ENCODE measurements around the gene ZMYND8.

ZMYND8 gene

DNA sequence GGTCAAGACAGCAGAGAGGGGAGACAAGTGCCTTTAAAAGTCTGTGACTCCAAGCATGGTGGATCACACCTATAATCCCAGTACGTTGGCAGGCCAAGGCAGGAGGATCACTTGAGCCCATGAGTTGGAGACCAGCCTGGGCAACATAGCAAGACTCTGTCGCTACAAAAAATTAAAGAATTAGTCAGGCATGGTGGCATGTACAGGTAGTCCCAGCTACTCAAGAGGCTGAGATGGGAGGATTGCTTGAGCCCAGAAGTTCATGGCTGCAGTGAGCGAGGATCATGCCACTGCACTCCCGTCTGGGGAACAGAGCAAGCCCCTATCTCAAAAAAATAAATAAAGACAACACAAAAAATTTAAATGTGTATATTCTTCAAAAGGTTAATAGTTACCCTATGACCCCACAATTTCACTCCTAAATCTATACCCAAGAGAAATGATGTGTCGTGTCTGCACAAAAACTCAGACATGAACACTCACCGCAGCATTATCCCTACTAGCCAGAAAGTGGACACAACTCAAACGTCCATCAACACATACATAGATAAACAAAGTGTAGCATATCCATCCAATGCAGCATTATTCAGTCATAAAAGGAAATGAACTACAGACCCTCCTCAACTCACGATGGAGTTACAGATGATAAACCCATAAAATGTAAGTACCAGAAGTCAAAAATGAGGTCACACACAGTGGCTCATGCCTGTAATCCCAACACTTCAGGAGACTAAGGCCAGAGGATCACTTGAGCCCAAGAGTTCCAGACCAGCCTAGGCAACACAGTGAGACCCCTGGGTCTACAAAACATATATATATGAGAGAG lies 23.9 kb downstream of the ZMYND8 start:
- no peak for DNase-seq (ENCODE audit: low read depth in 1 of 2, low spot score in 1 of 2)

DNA sequence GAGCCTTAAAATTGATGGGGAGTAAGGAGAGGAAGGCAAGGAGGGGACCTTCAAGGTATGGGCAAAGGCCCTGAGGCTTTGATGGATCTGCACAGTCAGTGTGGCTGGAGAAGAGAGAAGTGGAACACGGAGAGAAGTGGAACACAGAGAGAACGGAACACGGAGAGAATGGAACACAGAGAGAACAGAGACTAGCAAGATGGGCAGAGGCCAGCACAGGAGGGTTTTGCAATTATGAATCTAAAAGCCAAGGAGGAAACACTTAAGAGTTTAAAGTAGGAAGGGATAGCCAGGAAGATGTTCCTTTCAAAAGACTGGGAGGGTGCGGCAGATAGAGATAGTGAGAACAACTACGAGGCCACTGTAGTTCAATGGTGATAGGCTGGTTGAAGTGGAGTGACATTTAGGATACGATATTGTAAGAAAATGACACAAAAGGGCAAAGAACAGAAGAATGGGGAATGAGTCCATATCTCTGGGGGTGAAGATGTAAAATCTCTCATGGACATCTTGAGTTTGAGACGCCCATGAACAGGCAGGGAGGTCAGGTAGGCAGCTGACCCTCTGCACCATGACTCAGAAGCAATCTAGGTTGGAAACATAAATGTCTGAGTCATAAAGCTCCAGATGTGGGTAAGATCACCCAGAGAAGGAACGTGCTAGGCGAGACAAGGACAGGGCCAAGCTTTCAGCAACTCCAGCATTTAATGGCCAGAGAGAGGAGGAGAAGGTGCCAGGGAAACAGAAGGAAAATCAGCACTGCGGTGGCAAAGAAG lies 25.4 kb downstream of the ZMYND8 start:
- no peak for DNase-seq (ENCODE audit: low read depth in 1 of 2, low spot score in 1 of 2)

DNA sequence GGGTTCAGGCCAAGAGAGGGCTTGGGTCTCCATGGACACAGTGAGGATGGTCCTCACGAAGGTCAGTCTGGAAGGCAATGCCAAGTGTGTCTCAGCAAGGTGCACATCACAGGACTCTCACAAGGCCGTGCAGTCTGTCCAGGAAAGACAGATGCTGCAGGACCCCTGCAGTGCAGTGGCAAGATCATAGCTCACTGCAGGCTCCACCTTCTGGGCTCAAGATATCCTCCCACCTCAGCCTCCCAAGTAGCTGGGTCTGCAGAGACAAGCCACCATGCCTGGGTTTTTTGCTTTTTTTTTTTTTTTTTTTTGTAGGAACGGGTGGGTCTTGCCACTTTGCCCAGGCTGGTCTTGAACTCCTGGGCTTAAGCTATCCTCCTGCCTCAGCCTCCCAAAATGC lies 26.4 kb downstream of the ZMYND8 start:
- no peak for DNase-seq (ENCODE audit: low read depth in 1 of 2, low spot score in 1 of 2)

DNA sequence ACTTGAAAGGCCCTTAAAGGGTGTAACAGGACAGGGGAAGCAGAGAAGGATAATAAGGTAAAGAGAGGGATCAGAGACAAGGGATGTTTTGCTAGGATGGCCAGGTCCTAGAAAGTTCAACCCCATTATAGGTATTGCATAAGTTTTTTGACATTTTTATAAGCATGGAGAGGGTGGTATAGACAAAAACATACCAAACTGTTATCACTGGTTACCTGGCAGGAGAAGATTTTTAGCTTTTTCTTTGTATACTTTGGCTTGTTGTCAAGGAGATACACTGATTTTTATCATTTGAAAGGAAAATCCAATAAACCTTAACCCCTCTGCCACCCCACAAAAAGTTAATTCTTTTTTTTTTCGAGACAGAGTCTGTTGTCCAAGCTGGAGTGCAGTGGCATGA lies 28.4 kb downstream of the ZMYND8 start:
- no peak for DNase-seq (ENCODE audit: low read depth in 1 of 2, low spot score in 1 of 2)

DNA sequence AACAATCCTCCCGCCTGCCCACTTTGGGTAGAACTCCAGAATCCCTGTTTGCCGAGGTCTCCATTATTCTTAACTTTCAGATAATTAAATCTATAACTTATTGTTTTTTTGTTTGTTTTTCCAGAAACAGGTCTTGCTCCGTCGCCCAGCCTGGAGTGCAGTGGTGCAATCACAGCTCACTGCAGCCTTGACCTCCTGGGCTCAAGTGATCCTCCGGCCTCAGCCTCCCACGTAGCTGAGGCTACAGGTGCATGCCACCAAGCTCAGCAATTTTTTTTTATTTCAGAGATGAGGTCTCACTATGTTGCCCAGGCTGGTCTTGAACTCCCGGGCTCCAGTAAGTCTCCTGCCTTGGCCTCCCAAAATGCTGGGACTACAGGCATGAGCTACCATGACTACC lies 28.8 kb downstream of the ZMYND8 start:
- no peak for DNase-seq (ENCODE audit: low read depth in 1 of 2, low spot score in 1 of 2)

DNA sequence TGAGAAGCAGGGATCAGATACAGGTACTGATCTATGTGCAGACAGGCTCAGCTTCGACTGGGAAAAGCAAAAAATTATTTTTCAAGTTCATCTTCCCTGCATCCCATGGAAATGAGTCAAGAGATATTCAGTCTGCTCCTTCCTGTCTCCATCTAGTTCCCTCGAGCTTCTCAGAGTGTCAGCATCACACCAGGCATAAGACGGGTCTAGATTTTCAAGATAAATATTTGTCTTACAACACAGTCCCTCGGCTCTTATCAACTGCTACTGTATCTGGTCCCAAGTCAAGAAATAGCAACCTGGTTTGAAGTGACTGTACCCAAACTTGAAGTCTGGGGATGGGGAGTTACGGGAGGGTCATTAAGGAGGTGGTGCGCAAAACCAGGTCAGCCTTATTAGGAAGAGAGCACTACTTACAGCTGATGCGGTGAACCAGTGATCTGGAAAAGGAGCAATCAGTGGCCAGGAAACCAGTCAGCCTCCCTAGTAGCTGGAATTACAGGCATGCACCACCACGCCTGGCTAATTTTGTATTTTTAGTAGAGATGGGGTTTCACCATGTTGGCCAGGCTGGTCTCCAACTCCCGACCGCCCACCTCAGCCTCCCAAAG lies 29.7 kb downstream of the ZMYND8 start:
- DNase-seq (ENCODE audit: low read depth in 1 of 2, low spot score in 1 of 2): no peak

DNA sequence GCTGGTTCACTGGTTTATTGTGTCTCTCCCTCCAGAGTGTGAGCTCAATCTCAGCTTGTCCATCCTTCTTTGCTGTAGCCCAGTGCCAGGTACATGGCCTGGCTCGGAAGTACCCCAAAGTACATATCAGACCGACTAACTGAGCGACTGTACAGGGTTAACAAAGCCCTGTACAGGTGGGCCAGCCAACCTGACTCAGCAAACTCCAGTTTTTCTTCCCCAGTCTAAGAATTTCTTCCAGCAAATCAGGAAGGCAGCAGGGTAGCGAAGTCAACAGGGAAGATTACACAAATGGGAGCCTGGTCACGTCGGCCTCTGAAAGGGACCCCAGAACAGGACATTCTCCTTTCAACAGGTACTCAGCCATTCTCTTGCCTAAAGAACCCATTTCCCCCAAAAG lies 31.3 kb downstream of the ZMYND8 start:
- no peak for DNase-seq (ENCODE audit: low read depth in 1 of 2, low spot score in 1 of 2)

DNA sequence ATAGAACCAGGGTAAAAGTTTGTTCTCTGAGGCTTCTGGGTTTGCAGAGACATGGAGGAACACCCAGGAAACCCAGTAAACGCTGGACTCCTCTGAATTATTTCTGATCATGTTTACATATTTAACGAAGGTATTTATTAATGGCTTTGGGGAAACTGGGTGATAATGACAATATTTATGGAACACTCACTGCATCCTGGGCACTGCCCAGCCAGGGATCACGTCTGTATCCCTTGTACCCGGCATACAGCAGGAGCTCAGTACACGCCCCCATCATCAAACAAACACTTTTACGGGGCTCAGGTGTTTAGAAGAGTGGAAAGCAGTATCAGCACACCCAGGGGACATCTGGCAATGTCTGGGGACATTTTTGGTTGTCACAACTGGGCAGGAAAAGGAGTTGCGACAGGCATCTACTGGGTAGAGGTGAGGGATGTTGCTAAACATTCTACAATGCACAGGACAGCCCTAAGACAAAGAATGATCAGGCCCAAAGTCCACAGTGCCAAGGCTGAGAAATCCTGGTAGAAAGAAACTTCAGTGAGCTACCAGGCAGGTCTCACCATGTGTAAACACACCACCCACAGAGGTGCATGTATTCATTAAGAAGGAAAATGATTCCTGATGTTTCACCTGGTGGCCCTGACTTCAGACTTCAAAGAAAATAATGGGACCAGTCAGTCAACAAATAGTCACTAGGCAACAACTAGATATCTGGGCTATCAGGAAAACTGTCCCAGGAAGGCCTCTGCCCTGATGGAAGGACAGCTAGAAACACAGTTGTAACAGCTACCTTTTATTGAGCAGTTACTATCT lies 35.3 kb downstream of the ZMYND8 start:
- DNase-seq (ENCODE audit: low read depth in 1 of 2, low spot score in 1 of 2): no peak

DNA sequence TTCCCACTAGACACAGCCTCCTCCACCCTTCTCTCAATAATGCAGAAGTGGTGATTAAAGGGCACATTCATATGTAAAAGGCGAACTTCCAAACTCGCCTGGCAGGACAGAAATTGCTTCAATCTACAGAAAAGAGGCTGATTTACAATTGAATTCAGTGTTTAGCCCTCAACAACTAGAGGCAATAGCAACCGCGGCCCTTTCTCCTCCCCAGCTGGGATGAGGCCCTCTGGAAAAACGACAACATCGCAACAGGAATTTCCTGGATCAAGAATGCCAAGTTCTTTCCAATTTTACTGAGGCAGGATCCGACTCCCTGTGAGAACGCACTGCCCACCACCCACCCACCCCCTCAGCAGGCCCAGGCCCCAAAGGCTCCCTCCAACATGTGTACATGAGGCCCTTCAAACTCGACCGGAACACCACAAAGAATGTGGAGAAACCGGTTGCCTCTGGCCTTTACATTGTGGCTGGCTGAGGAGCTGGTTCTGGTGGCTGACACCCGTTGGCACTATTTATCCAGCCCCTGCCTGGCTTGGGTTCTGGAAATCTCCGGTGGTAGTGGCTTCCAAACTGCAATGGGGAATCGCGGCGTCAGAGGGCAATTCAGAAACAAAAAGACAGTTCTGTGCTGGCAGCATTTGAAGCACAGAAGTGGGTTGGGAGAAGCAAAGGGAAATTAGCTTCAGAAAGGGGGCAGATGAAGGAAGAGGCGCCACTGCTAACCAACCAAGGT lies 36.8 kb downstream of the ZMYND8 start:
- no peak for DNase-seq (ENCODE audit: low read depth in 1 of 2, low spot score in 1 of 2)

DNA sequence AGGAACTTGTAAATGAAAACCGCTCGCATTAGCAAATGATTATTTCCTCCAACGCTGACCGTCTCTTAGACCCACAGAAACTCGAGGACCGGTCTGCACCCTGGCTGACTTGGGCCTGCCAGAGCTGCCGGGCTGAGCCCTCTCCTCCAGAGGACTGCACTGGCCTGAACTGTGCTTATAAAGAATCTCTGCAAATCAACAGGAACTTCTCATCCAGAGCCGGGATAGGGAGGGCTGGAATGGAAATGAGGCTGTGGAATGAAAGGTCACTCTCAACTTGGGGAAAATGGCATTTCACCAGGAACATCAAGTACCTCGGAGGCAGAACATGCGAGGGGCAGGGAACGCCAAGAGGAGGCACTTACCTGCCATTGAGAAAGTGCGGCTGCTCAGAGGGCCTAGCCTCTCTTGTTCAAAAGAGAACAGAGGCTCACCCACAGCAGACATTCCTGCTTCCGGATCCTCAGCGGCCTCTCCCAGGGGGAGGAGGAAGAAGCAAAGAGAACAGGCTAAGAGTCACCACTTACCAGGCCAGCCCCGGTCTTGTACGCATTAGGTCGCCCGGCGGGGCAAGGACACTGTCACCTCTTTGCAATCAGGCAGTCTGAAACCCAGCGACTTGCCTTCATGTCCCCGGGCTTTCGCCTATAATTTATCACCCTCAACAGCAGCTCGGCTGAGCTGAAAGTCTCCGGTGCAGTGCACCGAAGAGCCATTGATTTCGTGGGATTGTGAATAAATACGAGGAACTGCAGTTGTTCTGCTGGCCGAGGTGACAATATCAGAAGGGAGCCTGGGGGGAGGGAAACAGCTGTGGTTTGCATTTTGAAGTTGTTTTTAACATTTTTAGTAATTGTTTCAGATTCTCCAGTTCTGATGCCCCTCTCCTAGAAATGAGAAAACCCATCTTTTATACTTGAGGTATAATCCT lies 37.6 kb downstream of the ZMYND8 start:
- no peak for DNase-seq (ENCODE audit: low read depth in 1 of 2, low spot score in 1 of 2)

DNA sequence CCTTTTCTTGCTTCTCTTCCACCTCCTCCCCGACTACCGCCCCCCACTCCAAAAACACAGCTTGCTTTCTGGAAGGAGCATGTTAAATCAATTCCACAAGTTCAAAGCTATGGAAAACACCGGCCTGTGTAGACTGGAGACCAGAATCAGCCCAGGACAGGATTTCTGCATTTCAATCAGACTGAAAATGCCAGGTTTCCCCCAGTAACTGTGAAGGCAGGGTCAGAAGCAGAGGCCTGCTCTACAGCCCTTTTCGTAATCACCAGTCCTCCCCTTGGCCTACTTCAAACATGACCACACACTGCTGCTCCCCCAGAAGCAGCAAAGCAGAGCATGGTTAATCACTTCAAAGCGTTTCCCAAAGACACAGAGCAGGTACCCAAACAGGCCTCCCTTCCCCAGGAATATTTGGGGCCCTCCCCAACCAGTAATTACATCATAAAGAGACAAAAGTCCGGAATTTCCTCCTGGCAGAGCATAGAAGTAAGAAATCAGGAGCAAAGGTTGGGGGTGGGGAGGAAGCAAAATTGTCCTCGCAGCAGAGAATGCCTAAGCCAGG lies 38.4 kb downstream of the ZMYND8 start:
- no peak for DNase-seq (ENCODE audit: low read depth in 1 of 2, low spot score in 1 of 2)

DNA sequence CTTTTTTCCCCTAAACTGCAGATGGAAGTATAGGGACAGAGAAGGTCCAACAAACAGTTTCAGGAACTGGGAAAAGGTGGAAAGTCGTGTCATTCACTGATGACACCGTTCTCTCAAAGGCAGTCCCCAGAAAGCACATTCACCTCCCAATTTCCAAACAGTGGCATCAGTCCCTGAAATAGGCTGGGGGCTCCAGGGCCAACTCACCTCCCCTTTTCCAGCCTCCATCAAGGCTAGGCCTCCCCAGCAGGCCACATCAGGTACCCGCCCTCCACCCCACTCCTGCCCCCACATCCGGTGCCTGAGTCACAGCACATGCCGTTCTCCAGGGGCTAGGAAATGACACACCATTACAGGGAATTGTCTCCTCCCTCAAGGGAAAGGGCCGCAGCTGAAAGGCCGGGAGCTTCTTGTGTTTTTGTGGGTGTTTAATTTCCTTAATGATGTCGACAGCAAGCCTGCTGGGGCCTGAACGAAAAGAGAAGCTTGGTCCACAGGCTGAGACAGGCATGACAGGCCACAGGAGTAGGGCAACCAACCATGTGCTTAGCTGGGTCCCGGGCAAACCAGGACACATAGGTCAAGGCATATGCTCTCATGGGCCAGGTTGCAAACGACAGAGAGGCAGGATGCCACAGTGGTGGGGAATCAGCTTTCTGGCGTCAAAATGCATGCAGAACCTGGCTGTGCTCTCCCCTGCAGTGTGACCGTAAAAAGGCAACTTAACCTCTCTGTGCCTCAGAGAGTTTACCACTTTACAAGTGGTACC lies 39.2 kb downstream of the ZMYND8 start:
- DNase-seq (ENCODE audit: low read depth in 1 of 2, low spot score in 1 of 2): peak; percentile 12 to 32

DNA sequence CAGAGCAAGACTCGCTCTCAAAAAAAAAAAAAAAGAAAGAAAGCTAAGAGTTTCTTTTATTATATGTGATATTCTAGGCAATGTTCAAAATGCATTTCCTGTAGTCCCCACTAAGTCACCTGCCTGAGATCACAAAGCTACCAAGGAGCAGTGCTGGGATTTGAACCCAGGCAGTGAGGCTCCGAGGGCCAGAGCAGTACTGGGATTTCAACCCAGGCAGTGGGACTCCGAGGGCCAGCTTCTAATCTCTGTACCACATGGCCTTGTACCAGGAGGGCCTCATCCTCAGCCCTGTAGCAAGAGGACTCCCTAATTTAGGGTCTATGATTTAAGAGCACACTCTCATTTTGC lies 39.7 kb downstream of the ZMYND8 start:
- no peak for DNase-seq (ENCODE audit: low read depth in 1 of 2, low spot score in 1 of 2)

DNA sequence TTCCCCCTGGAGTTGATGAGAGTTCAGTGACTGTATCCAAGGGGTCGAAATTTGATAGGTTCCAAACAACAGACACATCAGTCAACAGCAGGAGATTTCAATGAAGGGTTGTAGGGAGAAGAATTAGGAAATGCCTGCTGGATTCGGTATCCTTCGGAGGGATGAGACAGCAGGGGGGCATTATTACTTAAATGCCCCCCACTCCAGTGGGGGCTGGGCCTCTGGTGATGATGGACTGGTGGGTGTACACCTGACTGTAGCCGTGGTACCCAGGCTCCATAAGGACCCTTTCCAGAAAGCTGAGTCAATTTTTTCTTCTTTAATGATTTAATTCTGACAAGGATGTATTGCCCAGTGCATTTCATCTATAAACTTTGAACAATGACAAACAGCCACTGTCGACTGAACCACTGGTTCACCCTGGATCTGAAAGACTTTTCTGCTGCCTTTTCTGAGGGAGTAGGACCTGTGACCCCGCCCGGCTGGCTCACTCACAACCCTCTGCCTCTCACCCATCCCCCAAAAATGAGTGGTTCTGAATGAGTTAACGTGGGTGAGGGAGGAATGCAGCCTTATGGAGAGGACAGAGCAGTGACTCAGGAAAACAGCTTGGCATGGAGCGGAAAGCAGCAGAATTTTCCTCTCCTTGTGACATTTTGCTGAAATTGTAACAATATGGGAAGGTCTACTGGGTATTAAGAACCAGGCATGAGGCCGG lies 41.0 kb downstream of the ZMYND8 start:
- no peak for DNase-seq (ENCODE audit: low read depth in 1 of 2, low spot score in 1 of 2)

DNA sequence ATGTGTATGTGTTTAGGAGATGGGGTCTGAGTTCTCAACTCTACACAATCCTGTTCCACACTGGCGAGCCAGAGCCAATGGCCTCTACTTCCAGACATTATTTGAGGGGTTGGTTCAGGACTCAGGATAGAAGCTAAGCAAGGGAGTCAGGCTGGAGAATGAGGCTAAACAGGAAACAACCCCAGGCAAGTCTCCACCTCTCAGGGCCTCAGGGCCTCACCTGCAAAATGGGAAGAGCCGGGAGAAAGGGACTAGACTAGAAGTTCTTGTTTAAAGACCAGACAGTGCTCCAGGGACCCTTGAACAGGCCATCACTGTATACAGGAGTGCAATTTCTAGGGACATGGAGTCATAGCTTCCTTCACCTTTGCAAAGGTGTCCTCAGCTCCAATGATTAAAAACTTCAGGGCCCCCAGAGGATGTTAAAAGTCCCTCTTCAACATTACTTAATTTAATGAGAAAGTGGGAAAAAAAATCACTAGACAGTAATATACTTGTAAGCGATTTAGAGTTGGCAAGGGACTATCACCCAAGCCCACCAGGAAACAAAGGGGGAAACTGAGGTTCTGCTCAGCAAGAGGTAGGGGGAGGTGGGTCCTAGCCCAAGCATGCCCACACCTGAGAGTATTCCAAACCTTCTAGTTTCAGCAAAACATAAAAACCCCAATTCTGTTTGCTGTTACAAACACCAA lies 41.7 kb downstream of the ZMYND8 start:
- DNase-seq (ENCODE audit: low read depth in 1 of 2, low spot score in 1 of 2): no peak

DNA sequence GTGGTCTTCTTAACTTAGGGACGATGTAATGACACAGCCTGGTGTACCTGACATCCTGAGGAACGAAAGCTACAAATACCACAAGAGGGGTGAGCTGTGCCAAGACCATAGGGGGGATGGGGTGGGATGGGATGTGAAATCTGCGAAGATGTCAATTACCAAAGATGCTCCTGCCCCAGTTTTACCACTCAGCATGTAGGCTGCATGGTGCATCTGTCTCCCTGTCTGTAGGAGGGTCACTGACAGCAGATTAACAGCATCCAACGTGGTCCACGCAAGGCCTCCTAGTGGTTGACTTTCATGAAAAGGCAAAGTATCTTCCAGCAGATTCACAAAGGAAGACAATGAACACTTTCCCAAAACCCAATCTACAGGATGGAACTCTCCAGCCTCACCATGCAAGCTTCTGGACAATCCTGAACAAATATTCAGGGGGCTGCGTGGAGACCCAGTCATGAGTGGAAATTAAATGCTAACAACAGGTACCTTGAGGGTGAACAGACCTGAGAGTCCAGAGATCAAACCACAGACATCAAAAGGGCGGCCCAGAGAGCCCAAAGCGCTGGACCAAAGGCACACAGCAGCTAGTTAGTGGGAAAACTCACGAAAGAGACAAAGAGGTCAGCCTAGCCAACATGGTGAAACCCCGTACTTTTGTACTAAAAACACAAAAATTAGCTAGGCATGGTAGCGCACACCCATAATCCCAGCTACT lies 44.4 kb downstream of the ZMYND8 start:
- DNase-seq (ENCODE audit: low read depth in 1 of 2, low spot score in 1 of 2): no peak

DNA sequence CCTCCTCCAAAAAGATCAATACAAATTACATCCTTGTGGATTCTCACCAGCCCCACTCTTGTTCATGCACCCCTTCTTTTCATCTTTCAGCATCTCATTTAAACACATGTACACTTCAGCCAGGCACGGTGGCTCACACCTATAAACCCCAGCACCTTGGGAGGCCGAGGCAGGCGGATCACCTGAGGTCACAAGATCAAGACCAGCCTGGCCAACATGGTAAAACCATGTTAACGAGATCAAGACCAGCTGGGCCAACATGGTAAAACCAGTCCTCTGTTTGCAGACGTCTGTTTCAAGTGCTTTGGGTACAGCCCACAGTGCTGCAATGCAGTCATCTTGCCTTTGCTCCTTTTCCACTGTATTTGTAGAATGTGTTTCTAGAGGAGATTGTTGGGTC lies 45.3 kb downstream of the ZMYND8 start:
- DNase-seq (ENCODE audit: low read depth in 1 of 2, low spot score in 1 of 2): no peak
